ENCODE measurements around the gene MCM10.

The MCM10 gene

DNA sequence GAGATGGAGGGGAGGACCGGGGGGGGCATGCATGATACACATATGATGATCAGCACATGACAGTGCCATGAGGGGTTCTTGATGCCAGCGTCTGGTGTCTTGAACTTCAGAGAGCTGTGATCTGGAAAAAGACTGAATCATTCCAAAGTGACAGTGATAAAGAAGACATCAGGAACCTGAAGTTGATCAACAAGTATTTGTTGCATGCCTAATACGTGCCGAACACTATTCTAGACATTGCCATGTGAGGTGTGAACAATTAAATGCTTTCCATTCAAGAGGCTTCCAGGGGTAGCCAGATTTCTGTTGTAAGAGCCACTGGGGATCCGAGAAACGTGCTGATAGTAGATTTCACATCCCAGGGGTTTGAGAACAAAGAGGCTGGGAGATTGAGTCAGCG is 6.2 kb downstream of the MCM10 start:
- no peak for DNase-seq

DNA sequence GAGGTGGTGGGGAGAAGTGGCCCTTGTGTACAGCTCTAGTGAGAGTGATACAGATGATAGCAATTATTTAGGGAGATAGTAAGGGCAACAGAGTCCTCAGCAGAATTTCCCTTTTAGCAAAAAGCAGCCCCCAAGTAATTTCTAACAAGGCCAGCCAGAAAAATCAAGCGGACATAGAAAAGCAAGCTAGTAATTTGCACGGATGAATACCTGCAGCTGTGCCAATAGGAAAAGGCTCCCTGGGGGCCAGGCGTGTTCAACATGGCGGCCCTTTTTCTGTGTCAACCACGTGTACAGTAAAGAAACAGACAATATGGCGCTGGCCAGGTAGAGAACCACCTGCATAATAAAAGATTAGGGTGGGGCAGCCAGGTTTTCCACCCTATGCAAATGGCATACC is 7.4 kb downstream of the MCM10 start:
- DNase-seq: no peak

DNA sequence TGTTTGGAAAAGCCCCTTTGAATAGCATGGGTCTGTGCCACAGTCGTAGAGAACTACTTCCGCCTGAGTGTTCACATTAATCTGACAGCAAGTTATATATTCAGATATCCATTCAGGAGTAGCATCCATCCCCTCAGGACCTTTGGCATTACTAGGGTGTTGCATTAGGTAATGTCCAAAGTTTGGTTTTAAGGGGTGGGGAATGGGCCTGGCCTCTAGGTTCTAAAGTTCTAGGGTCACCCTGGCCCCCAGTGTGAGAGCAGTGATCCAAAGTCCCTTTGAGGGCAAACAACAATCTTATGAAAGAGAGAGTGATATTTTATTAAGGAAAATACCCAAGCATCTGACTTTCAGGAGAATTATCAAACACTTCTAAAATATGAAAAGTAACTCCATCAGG is 12.3 kb downstream of the MCM10 start:
- no peak for DNase-seq

DNA sequence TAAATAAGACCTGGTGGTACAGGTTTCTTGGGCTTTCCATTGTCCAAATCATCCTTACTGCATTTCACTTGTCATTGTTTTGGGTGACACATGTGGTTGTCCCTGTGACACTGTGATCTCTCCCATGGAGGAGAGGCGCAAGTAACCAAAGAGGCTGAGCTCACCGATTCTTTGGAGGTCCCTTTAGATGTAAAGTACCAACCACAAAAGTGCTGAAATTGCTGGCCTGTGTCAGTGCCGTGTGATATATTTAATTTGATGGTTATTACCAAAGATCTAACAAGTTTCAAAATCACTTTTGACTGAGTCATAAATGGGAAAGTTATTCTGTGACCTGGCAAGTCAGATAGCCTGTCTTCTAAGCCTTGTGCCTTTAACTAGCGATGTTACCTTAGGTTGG is 19.4 kb downstream of the MCM10 start:
- DNase-seq: peak; percentile 30

DNA sequence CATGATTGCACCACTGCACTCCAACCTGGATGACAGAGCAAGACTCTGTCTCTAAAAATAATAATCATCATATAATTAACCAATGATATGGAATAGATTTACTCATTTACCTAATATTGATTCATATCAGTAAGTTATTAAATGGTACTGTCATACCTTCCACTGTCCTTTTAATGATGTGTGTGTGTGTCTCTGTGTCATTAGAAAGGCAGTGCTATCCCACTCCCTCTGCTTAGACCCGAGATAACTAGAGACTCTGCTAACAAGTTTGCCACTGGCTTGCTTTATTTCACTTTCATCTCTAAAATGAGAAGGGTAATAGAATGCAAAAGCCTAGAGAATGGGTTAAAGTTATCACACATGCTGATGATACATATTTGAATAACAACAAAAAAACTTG is 21.1 kb downstream of the MCM10 start:
- no peak for DNase-seq

DNA sequence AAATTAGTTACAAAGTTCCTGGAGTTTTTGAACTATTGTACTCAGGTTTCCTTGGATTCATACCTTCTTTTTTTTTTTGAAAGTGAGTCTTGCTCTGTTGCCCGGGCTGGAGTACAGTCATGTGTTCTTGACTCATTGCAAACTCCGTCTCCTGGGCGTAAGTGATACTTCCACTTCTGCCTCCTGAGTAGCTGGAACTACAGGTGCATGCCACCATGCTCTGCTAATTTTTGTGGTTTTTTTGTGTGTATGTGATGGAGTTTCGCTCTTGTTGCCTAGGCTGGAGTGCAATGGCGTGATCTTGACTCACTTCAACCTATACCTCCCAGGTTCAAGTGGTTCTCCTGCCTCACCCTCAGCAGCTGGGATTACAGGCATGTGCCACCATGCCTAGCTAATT is 22.3 kb downstream of the MCM10 start:
- DNase-seq: no peak

DNA sequence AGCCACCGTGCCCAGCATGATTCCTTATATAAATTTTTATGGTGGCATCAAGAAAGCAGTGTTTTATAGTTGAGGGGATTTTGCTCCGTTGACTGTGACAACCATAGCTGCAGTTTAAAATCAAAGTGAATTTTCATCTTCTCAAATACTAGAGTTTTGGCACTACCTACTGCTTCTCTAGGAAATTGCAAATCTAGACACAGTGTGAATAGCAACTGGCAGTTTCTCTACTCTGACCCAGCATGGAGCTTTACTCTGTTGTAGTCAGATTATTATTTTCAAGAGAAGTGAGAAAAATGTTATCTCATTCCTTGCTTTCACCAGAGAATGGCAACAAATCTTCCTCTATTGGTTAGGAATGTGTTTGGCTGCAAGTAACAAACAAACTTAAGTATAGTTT is 22.9 kb downstream of the MCM10 start:
- DNase-seq: no peak

DNA sequence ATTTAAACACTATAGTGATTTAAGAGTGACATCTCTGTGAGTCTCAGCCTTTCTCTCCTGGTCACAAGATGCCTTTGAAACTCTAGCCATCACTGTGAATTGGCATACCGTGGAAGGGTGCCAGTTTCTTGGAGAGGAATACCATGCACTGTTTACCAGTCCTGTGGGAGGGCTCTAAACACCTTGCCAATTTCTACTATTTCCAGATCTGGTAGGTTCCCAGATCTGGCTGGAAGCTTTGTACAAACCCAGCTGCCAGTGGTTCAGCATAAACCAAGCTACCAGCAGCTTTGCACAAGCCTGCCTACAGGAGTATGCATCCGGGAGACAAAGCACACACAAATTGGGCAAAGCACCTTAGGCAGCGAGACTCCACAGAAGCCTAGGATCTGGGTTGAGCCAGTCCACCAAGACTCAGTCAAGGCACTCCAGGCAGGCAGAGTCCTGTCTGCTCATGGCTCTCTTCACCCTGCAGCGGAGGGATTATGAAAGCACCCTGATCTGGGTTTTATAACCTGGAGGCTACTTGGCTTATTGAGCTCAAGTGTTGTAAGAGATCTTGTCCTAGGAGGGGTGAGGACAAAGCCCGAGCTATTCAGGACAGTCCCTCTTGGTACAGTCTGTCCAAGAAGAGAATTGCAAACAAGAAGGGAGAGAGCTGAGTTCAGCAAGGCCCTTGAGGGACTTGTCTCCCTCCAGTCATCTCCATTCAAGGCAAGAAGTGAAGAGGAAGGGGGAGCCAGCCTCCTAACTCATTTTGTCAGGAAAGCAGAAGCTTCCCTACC is 23.6 kb downstream of the MCM10 start:
- DNase-seq: no peak

DNA sequence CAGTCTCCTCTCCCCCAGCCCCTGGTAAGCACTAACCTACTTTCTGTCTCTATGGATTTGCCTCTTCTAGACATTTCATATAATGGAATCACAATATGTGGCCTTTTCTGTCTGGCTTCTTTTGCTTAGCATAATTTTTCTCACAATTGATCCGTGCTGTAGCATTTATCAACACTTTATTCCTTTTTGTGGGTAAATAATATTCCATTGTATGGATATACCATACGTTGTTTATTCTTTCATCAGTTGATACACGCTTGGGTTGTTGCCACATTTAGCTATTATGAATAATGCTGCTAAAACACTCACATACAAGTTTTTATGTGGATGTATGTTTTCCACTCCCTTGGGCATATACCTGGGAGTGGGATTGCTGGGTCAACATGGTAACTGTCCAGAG is 25.8 kb downstream of the MCM10 start:
- DNase-seq: no peak

DNA sequence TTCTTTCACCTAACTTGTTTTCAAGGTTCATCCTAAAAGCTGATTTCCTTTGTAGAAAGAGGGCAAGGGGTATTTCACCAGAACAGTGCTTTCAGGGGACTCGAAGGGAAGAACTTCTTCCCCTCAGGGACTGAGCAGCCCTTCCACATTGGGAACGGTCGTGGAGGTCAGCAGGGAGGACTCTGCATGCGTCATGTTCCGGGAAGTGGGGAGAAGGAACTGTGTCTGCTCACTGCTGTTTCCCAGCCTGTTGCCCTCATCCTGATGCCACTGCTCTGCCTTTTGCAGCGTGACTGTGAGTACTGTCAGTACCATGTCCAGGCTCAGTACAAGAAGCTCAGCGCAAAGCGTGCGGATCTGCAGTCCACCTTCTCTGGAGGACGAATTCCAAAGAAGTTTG is 27.2 kb downstream of the MCM10 start:
- no peak for DNase-seq

DNA sequence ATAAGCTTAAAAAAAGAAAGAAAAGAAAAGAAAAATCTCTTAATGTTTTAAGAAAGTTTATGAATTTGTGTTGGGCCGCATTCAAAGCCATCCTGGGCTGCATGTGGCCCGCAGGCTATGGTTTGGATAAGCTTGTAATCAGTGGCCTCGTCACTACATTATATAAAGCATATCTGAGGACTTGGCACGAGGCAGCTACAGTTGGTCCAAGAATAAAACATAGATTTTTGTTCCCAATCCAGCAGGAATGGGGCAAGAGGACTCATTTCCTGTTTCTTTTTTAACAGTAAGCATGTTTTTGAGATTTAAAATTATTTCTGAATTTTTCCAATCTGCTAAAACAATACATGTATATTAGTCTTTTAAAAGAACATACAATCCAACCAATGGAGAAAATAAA is 28.6 kb downstream of the MCM10 start:
- DNase-seq: no peak

DNA sequence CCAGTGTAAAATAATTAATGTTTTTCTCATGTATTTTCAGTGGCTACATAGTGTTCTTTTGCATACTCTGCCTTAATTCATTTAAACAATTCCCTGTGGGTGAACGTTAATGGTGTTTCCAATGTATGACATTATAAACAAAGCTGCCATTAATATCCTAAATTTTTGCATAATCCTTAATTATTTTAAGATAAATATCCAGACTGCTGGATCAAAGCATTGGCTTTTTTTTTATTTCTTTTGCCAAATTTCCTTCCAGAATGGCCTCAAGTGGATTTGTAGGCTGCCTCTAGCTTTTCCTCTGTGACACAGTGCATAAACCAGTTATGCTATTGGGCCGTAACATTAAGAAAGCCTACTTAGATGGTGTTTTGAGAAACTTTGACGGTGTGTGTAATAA is 29.5 kb downstream of the MCM10 start:
- DNase-seq: no peak

DNA sequence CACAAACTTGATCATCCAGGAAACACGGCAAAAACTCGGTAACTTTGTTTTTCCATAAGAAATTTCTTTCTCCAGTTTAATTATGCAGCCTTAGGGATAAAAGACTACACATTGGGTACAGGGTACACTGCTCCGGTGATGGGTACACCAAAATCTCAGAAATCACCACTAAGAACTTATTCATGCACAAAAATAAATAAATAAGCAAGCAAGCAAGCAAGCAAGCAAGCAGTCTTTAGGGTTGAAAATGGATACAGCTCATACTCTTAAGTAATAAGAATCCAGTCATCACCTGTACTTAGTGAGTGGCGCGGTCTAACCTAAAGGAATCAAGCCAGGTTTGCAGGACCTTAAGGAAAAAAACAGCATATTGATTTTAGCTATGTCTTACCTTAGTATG is 30.0 kb downstream of the MCM10 start:
- DNase-seq: no peak

DNA sequence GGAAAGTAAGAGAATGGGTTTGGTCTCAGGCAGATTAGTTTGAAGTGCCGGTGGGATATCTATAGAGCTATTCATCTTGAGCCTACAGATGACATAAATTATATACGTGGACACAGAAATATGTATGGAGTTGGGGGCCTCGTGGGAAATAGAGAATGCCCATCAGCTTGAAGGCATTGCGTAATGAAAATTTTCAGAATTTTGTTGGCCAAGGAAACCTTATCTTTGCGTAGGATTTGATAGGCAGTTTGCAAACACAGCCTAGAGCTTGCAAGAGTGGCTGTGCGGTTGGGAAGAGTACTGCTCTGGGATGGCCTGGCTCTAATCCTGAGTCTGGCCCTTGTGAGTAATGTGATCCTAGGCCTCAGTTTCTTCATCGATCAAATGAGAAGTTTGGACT is 32.3 kb downstream of the MCM10 start:
- DNase-seq: no peak

DNA sequence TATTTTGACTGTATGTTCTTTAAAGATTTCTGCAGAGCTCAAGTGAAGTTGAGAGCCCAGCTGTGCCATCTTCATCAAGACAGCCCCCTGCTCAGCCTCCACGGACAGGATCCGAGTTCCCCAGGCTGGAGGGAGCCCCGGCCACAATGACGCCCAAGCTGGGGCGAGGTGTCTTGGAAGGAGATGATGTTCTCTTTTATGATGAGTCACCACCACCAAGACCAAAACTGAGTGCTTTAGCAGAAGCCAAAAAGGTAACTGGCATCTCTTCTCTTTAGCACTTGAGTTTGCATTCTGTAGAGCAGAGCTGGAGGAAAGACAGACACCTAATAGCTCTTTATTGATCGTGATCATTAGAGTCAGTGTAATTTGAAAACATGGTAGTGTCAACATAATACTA is 33.7 kb downstream of the MCM10 start:
- no peak for DNase-seq

DNA sequence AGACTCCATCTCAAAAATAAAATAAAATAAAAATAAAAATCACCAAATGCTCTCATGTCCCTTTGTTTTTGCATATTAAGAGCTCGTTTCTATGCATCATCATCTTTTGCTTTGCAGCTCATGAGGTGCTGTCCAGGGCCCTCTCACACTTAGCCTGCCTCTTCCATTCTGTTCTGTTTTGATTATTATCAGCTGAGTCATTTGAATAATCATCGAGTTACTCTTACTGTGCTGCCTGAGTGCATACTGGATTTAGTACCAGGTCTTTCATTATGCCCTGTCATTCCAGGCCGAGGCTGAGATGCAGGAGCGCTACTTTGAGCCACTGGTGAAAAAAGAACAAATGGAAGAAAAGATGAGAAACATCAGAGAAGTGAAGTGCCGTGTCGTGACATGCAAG is 39.8 kb downstream of the MCM10 start:
- DNase-seq: no peak

DNA sequence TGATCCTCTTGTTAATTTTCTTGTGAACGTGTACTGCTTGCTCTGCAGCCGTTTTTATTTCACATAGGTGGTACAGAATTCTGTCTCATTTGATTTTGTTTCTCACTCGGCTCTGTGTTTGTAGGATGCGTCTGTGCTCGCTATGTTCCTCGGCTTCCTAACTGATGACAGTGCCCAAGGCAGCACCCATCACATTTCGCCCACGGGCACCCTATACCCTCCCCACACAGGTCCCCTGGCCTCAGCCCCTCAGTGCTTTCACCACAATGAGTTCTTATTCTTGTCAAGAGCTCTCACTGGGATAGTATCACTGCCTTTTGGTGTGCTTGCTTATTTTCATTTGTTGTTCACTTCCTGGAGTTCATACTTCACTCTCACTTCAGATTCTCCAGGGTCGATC is 44.7 kb downstream of the MCM10 start:
- DNase-seq: no peak

DNA sequence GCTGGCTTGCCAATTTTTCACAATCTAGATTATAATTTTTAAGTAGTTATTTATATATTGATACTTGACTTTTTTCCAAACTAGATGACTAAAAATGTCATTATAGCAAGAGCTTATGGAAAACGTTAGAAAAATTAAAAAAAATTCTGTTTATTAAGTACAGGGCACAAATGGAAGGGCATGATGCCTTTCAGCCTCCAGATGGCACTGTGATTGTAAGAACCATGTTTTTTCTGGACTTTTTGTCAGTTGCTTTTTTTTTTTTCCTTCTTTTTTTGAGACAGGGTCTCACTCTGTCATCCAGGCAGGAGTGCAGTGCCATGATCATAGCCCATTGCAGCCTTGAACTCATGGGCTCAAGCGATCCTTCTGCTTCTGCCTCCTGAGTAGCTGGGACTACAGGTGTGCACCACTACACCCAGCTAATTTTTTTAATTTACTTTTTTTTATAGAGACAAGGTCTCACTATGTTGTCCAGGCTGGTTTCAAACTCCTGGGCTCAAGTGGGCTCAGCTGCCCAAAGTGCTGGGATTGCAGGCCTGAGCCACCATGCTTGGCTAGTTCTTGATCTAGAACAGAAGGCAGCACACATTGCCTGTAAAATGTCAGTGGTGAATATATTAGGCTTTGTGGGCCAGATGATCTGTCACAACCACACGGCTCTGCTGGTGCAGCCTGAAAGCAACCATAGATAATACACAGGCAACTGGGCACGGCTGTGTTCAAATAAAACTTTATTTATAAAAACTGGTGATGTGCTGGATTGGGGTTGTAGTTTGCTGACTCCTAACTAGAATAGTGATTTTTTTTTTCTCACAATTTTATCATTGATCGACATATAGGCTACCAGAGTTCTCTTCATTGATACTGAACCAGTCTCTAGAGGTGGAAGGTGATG is 45.4 kb downstream of the MCM10 start:
- DNase-seq: no peak

DNA sequence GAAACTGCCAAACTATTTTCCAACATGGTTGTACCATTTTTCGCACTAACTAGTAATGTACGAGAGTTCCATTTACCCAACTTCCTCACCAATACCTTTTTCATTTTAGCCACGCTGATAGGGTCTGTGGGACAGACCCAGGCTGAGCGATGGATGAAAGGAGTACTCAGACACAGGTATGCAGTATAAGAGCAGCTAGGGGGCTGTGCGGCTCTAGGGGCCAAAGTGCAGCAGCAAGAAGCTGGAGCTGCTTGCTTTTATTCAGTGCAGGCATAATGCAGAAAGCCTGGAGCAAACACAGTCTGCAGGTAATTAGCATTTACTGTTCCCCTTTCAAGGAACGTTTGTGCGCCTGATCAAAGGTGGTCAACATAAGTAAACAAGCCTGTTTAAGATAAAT is 51.8 kb downstream of the MCM10 start:
- no peak for DNase-seq

DNA sequence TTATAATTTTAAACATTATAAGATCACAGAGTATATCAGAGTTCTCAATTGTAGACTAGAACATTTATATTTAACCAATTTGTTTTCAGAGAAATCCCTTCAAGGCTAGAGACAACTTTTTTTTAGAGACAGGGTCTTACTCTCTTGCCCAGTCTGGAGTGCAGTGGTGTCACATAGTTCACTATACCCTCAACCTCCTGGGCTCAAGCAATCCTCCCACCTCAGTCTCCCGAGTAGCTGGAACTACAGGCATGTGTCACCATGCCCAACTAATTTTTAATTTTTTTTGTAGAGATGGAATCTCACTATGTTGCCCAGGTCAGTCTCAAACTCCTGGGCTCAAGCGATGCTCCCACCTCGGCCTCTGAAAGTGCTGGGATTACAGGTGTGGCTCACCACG is 57.5 kb downstream of the MCM10 start:
- no peak for DNase-seq

DNA sequence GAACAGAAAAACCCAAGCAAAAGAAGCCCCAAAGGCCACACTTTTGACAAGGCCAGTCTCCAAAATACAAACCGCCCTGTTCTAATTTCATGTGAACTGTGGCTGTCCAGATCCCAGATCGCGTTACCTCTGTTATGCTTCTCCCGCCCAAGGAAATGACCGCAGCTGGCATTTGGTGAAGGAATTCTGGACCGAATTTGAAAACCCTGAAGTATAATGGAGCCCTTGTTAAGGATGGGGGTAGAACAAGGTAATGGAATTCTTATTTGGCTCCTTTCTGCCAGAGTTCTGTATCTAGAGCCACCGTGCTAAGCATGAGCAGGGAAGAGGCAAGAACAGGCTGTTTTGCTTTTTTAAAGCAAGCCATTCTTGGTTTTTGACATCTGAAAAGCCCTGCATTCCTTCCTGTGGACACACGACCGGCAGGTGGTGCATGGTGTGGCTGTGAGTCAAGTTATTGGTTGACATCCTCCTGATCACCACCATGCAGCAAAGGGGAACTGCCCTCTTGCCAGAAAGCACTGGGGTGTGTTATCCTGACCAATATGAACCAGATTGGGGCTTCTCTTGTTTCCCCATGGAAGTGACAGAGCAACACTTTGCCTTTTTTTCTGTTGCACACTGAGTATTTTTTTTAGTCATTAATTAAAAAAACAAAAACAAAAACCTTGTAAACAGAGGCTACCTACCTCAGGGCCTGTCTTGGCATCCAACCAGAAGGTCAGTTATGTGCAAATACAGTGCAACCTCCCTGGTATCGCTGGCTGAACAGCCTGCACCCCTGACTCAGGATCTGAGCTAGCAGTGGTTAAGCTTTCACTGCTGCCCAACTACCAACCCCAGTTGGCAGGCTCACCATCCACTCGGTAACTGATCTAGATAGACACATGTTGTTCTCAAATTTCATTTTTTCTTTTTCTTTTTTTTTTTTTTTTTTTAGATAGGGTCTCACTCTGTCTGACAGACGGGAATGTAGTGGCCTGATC is 58.6 kb downstream of the MCM10 start:
- peak; percentile 5 for DNase-seq

DNA sequence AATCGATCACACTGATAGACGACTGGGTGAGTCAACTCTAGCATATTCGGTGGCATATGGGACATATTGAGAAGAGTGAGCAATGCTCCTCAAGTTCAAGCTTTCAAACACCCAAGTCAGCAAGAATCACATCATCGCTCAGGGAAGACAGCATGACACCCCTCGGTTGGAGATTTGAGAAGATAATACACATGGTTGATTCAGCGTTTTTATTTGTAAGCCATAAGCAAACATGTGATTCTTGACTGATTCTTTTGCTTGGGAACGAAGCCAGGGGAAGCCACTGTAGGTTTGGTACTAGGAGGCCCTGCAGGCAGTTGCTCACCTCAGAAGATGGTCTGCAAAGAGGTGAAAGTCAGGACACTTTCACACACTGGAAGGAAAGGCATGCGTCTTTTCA is 60.2 kb downstream of the MCM10 start:
- DNase-seq: no peak

DNA sequence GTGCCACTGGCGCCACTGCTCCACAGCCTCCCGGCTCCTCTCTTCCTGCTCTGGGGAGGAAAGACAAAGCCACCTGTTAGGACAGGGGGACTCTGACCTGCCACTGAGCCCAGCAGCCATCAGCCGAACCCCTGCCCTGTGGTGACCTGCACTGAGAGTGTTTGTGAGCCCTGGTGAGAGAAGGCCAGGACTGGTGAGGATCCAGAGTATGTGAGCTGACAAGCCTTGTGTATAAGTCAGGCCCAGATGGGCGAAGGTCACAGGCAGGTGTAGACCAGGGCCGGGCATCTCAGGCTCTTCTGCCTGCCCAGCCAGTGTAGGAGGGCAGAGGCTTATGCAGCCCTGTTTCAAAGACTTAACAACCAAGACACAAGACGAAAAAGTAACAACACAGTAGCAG is 60.8 kb downstream of the MCM10 start:
- no peak for DNase-seq
